GM23338 (cell line): ENCODE data around the gene ELOVL7. TPM values are rescaled to one million over a fixed set of nuclear protein-coding genes. Genes with fewer than 3 reads are reported as not detected.
"Not testable (repeated sequence)": the region's sequence is repeated elsewhere in the genome, so short reads cannot be mapped to it uniquely, and the experiment has no call there.

ENCODE experiments used
- ATAC-seq: fragments of 200-7000 bp; cut with Tn5 transposase; 3 replicates; pipeline ENCODE4 v1.9.1; 2020
- DNase-seq: peaks from one replicate; pipeline ENCODE4 v3.0.0-alpha.2; 2015; ENCODE audit warnings: low spot score
- H2AFZ ChIP-seq: fragments of 200-600 bp; sonication (generic); 2 replicates; pipeline ENCODE4 v1.8.0; 2016; ENCODE audit warnings: antibody characterized with exemption, mild to moderate bottlenecking, moderate library complexity
- H3F3A ChIP-seq: fragments of 200-600 bp; sonication (generic); replicated peaks from 2 replicates; pipeline ENCODE4 v1.8.0; 2017; ENCODE audit warnings: antibody characterized with exemption, mixed run types, low read depth
- H3K27ac ChIP-seq: fragments of 200-600 bp; sonication (generic); 2 replicates; pipeline ENCODE4 v1.6.1; 2016; ENCODE audit warnings: low read depth
- H3K27me3 ChIP-seq: fragments of 200-600 bp; sonication (generic); 2 replicates; pipeline ENCODE4 v1.8.0; 2016; ENCODE audit warnings: mild to moderate bottlenecking, mixed run types, moderate library complexity; ENCODE audit not compliant: insufficient read depth
- H3K36me3 ChIP-seq: fragments of 200-600 bp; sonication (generic); 2 replicates; pipeline ENCODE4 v1.8.0; 2016; ENCODE audit warnings: mild to moderate bottlenecking; ENCODE audit not compliant: insufficient read depth
- H3K4me1 ChIP-seq: fragments of 200-600 bp; sonication (generic); 2 replicates; pipeline ENCODE4 v1.8.0; 2016; ENCODE audit warnings: mild to moderate bottlenecking, moderate library complexity; ENCODE audit not compliant: insufficient read depth
- H3K4me2 ChIP-seq: fragments of 200-600 bp; sonication (generic); 2 replicates; pipeline ENCODE4 v1.7.1; 2017; ENCODE audit warnings: mixed run types
- H3K4me3 ChIP-seq: fragments of 200-600 bp; sonication (generic); 2 replicates; pipeline ENCODE4 v1.6.1; 2016; ENCODE audit warnings: mixed run types
- H3K79me2 ChIP-seq: fragments of 200-600 bp; sonication (generic); replicated peaks from 2 replicates; pipeline ENCODE4 v1.8.0; 2017; ENCODE audit warnings: mild to moderate bottlenecking; ENCODE audit not compliant: insufficient read depth
- H3K9me2 ChIP-seq: fragments of 200-600 bp; sonication (generic); 2 replicates; pipeline ENCODE4 v1.8.0; 2017; ENCODE audit not compliant: insufficient read depth
- H4K20me1 ChIP-seq: fragments of 200-600 bp; sonication (generic); replicated peaks from 2 replicates; pipeline ENCODE4 v1.8.0; 2017; ENCODE audit warnings: mild to moderate bottlenecking; ENCODE audit not compliant: insufficient read depth
- H3K27ac Mint-ChIP-seq: 2 replicates; pipeline ENCODE4 v1.8.0; 2020; ENCODE audit warnings: inconsistent platforms, mild to moderate bottlenecking, moderate library complexity, mixed read lengths
- H3K27me3 Mint-ChIP-seq: 3 replicates; pipeline ENCODE4 v1.8.0; 2022; ENCODE audit warnings: low read depth, mild to moderate bottlenecking, moderate library complexity, mixed read lengths, inconsistent platforms; ENCODE audit not compliant: insufficient read depth, poor library complexity
- H3K36me3 Mint-ChIP-seq: 3 replicates; pipeline ENCODE4 v1.8.0; 2021; ENCODE audit warnings: low read depth, mild to moderate bottlenecking, inconsistent platforms, moderate library complexity, mixed read lengths
- H3K4me1 Mint-ChIP-seq: 3 replicates; pipeline ENCODE4 v1.8.0; 2020; ENCODE audit warnings: mild to moderate bottlenecking, inconsistent platforms, mixed read lengths
- H3K4me3 Mint-ChIP-seq: 3 replicates; pipeline ENCODE4 v1.8.0; 2021; ENCODE audit warnings: moderate library complexity, mild to moderate bottlenecking, inconsistent platforms, mixed read lengths
- H3K9me3 Mint-ChIP-seq: 3 replicates; pipeline ENCODE4 v1.8.0; 2020; ENCODE audit warnings: moderate library complexity, mild to moderate bottlenecking, inconsistent platforms, mixed read lengths
- CTCF ChIP-seq, 2 experiments: fragments of 200-600 bp in 1 of 2; sonication (generic) in 1 of 2; conservative IDR thresholded peaks; 2 replicates each; pipeline versions ENCODE4 v1.5.1 to v1.6.1; 2016 to 2017; ENCODE audit warnings: antibody characterized with exemption in 2 of 2, low read depth in 2 of 2, mild to moderate bottlenecking in 2 of 2, moderate library complexity in 1 of 2
- NANOG ChIP-seq: IDR thresholded peaks from 2 replicates; pipeline ENCODE4 v1.6.1; 2016; ENCODE audit warnings: antibody characterized with exemption, borderline replicate concordance
- ZNF114 ChIP-seq: fragments of 250-450 bp; sonication (Bioruptor Pico); IDR thresholded peaks from 2 replicates; pipeline ENCODE4 v1.5.0; 2020; ENCODE audit warnings: mild to moderate bottlenecking, moderate library complexity
- ZNF331 ChIP-seq: fragments of 250-450 bp; sonication (Bioruptor Pico); IDR thresholded peaks from 2 replicates; pipeline ENCODE4 v1.5.0; 2020; ENCODE audit warnings: low read depth, mild to moderate bottlenecking, moderate library complexity
- ZNF462 ChIP-seq: fragments of 250-450 bp; sonication (Bioruptor Pico); IDR thresholded peaks from 2 replicates; pipeline ENCODE4 v1.5.0; 2020; ENCODE audit warnings: mild to moderate bottlenecking, moderate library complexity
- polyA plus RNA-seq: library from polyadenylated mRNA; unstranded; fragments of >200 nt; fragmentation: Nextera tagmentation; extraction: Ambion mirVana; gene quantifications from 2 replicates; pipeline ENCODE4 v1.2.1, GENCODE V29; 2016
- total RNA-seq: library from RNA; depleted of rRNA; stranded (reverse); fragments of >200 nt; shearing (Covaris generic); gene quantifications from 2 replicates; pipeline ENCODE4 v1.2.3, GENCODE V29; 2014

The ELOVL7 gene
- total and polyA plus RNA-seq, 2 experiments from 2014 or later, result 2.3 to 7.0 TPM

GRCh38 chr5:60712950-60713349 is 131.1 kb downstream of the ELOVL7 start (continued):
- TF ChIP-seq ZNF462 (no peak), NANOG (no peak), ZNF331 (CRISPR knock-in tag) (no peak)

GRCh38 chr5:60711892-60712291 is 132.2 kb downstream of the ELOVL7 start:
- peaks cover 11% of the 10 kb centered on the region for H3K9me3 Mint-ChIP-seq
- ATAC-seq, H3K27ac Mint-ChIP-seq, H3K79me2 ChIP-seq, H3K4me1 ChIP-seq, H2AFZ ChIP-seq, H3F3A ChIP-seq, H3K27me3 ChIP-seq, H3K4me2 ChIP-seq, H3K36me3 Mint-ChIP-seq, H3K9me2 ChIP-seq, H4K20me1 ChIP-seq, H3K27me3 Mint-ChIP-seq, DNase-seq, H3K27ac ChIP-seq, H3K4me1 Mint-ChIP-seq, H3K36me3 ChIP-seq, H3K4me3 ChIP-seq, H3K4me3 Mint-ChIP-seq: not testable (repeated sequence)

GRCh38 chr5:60710362-60710761 is 133.7 kb downstream of the ELOVL7 start:
- H2AFZ ChIP-seq, result no peak overlapping the region
- no peak overlapping the region for H3K4me3 Mint-ChIP-seq

More at GRCh38 chr5:60710362-60710761, 133.7 kb downstream of the ELOVL7 start:
- Histone ChIP-seq H3K36me3 (no peaks in the 10 kb centered on the region), H3K4me3 (no peak overlapping the region), H3F3A (no peaks in the 10 kb centered on the region), H3K9me2 (no peaks in the 10 kb centered on the region), H3K27ac (no peak overlapping the region), H3K27me3 (no peaks in the 10 kb centered on the region), H3K4me2 (no peak overlapping the region), H4K20me1 (no peaks in the 10 kb centered on the region), H3K4me1 (no peaks in the 10 kb centered on the region), H3K79me2 (no peaks in the 10 kb centered on the region)
- ATAC-seq (no peak), DNase-seq (no peak)
- TF ChIP-seq CTCF (conservative IDR thresholded peaks at IDR 0.05; ENCODE audit: low read depth in 2 of 2), result peak in 1 of 2 experiments; percentile 45; a peak in 2 of 4 replicates
- TF ChIP-seq ZNF114 (CRISPR knock-in tag), result no peak
- Mint-ChIP-seq H3K9me3 (peaks cover 6% of the 10 kb centered on the region; the same call in 2 of the 3 replicates), H3K36me3 (0 out of 3 replicates have a peak, but pooled peaks cover 4% of the 10 kb centered on the region), H3K27ac (no peak overlapping the region), H3K27me3 (peaks cover 4% of the 10 kb centered on the region), H3K4me1 (no peaks in the 10 kb centered on the region)
